Measurements from ENCODE around the gene IFIT1B.
"Not testable (repeated sequence)": the region's sequence is repeated elsewhere in the genome, so short reads cannot be mapped to it uniquely, and the experiment has no call there.

Gene IFIT1B

GRCh38 chr10:89350631-89351315 lies 27.1 kb upstream of the IFIT1B start:
- FAIRE-seq: not testable (repeated sequence)

GRCh38 chr10:89351412-89351779 lies 26.5 kb upstream of the IFIT1B start:
- no peak for FAIRE-seq

GRCh38 chr10:89351780-89352597 lies 25.9 kb upstream of the IFIT1B start:
- FAIRE-seq: no peak

GRCh38 chr10:89352802-89353201 lies 25.1 kb upstream of the IFIT1B start:
- FAIRE-seq: no peak

GRCh38 chr10:89355394-89355931 lies 22.4 kb upstream of the IFIT1B start:
- no peak for FAIRE-seq

- no peak for FAIRE-seq
Observed at GRCh38 chr10:89357096-89357495, 20.8 kb upstream of the IFIT1B start.

- FAIRE-seq: no peak
Observed at GRCh38 chr10:89357975-89358374, 19.9 kb upstream of the IFIT1B start.

- no peak for FAIRE-seq
Observed at GRCh38 chr10:89360157-89360556, 17.7 kb upstream of the IFIT1B start.

GRCh38 chr10:89362929-89363328 lies 14.9 kb upstream of the IFIT1B start:
- no peak for FAIRE-seq

- no peak for FAIRE-seq
Observed at GRCh38 chr10:89363729-89364442, 14.0 kb upstream of the IFIT1B start.

- no peak for FAIRE-seq
Observed at GRCh38 chr10:89364531-89364930, 13.3 kb upstream of the IFIT1B start.

- no peak for FAIRE-seq
Observed at GRCh38 chr10:89367529-89367928, 10.3 kb upstream of the IFIT1B start.

GRCh38 chr10:89368129-89368528 lies 9.7 kb upstream of the IFIT1B start:
- no peak for FAIRE-seq

GRCh38 chr10:89369156-89370105 lies 8.4 kb upstream of the IFIT1B start:
- FAIRE-seq: no peak

- no peak for FAIRE-seq
Observed at GRCh38 chr10:89371079-89371478, 6.8 kb upstream of the IFIT1B start.

GRCh38 chr10:89371987-89372386 lies 5.9 kb upstream of the IFIT1B start:
- no peak for FAIRE-seq

GRCh38 chr10:89373916-89374711 lies 3.7 kb upstream of the IFIT1B start:
- no peak for FAIRE-seq

GRCh38 chr10:89374713-89375141 lies 3.1 kb upstream of the IFIT1B start:
- FAIRE-seq: no peak

GRCh38 chr10:89379103-89379502 lies 1.2 kb downstream of the IFIT1B start:
- no peak for FAIRE-seq

- FAIRE-seq: no peak
Observed at GRCh38 chr10:89382757-89383156, 4.9 kb downstream of the IFIT1B start.

Measured in colon (tissue), 2 donors.